Measurements from ENCODE around the gene MIEF1. TPM values are rescaled to one million over a fixed set of nuclear protein-coding genes. Genes with fewer than 3 reads are reported as not detected.

MIEF1 gene
- polyA plus RNA-seq, 1 of the 3 experiments (the other 2 are of a cell fraction): 7.5 TPM

- Histone ChIP-seq H3K4me3 (ENCODE audit: low read depth in 2 of 2, low read length in 1 of 2) (peak overlapping the region; percentile 23 to 30; a peak in 2 of 4 replicates), H3K4me1 (ENCODE audit: control insufficient read depth in 1 of 2, insufficient read depth in 2 of 2, low read depth in 1 of 2, low read length in 1 of 2) (no peaks in the 10 kb centered on the region; a peak in 1 of 4 replicates), H3K27ac (ENCODE audit: low read depth in 2 of 2, low read length in 1 of 2) (no peak overlapping the region), H3K36me3 (replicated peaks in 1 of 2; ENCODE audit: control insufficient read depth in 1 of 2, insufficient read depth in 2 of 2, low read length in 1 of 2) (no peaks in the 10 kb centered on the region), H3K4me2 (no peak overlapping the region), H3K9me2 (no peaks in the 10 kb centered on the region), H2AFZ (ENCODE audit: low read depth) (no peak overlapping the region), H3K9ac (no peak overlapping the region), H3K27me3 (ENCODE audit: insufficient read depth) (no peaks in the 10 kb centered on the region; the same call in 1 of the 2 replicates), H4K20me1 (ENCODE audit: insufficient read depth) (no peaks in the 10 kb centered on the region), H3F3A (replicated peaks; ENCODE audit: insufficient read depth) (no peaks in the 10 kb centered on the region), H3K9me3 (no peaks in the 10 kb centered on the region), H3K79me2 (ENCODE audit: insufficient read depth) (no peaks in the 10 kb centered on the region)
- WGBS (ENCODE audit: low lambda C conversion rate): 90% methylated on average over 2 of the region's 72 CpGs
- DNase-seq: peak; percentile 71
- ChIA-PET POLR2A (no interaction called here), CTCF (interaction anchor here (0.6 to 3.1 kb wide), 6 partner anchors 12 to 479 kb away, joined by 3 to 14 read pairs (median 5); no protein-coding TSS in a partner anchor)
- TF ChIP-seq CTCF (IDR thresholded peaks at IDR 0.05): peak; percentile 21; the same call in 1 of the 2 replicates
- peak; percentile 51 for TF ChIP-seq RAD21 (IDR thresholded peaks at IDR 0.05; ENCODE audit: low read length)
- TF ChIP-seq EZH2phosphoT487 (IDR thresholded peaks at IDR 0.05; ENCODE audit: borderline replicate concordance, low read depth): no peak
Observed at GRCh38 chr22:39556970-39557841, 55.1 kb downstream of the MIEF1 start.

GRCh38 chr22:39558254-39558727 is 56.2 kb downstream of the MIEF1 start:
- Histone ChIP-seq H2AFZ (ENCODE audit: low read depth) (no peak overlapping the region), H3K9me2 (no peaks in the 10 kb centered on the region), H3K9ac (no peak overlapping the region), H3K27ac (ENCODE audit: low read depth in 2 of 2, low read length in 1 of 2) (no peak overlapping the region), H3K4me1 (ENCODE audit: control insufficient read depth in 1 of 2, insufficient read depth in 2 of 2, low read depth in 1 of 2, low read length in 1 of 2) (no peaks in the 10 kb centered on the region; a peak in 1 of 4 replicates), H3F3A (replicated peaks; ENCODE audit: insufficient read depth) (no peaks in the 10 kb centered on the region), H3K4me2 (no peak overlapping the region), H3K4me3 (ENCODE audit: low read depth in 2 of 2, low read length in 1 of 2) (no peak overlapping the region), H3K27me3 (ENCODE audit: insufficient read depth) (no peaks in the 10 kb centered on the region; the same call in 1 of the 2 replicates), H4K20me1 (ENCODE audit: insufficient read depth) (no peaks in the 10 kb centered on the region), H3K36me3 (replicated peaks in 1 of 2; ENCODE audit: control insufficient read depth in 1 of 2, insufficient read depth in 2 of 2, low read length in 1 of 2) (no peaks in the 10 kb centered on the region), H3K79me2 (ENCODE audit: insufficient read depth) (no peaks in the 10 kb centered on the region), H3K9me3 (no peaks in the 10 kb centered on the region)
- DNase-seq: peak; percentile 41
- ChIA-PET POLR2A (interaction anchor here (0.6 kb wide), 1 partner anchor 325 kb away, joined by 4 read pairs; no protein-coding TSS in a partner anchor), CTCF (interaction anchor here (1.5 to 1.6 kb wide), 2 partner anchors 13 to 395 kb away, joined by 4 read pairs; no protein-coding TSS in a partner anchor)
- 10% methylated on average over 2 of the region's 34 CpGs for WGBS (ENCODE audit: low lambda C conversion rate)
- TF ChIP-seq SIN3A (IDR thresholded peaks at IDR 0.05; ENCODE audit: borderline replicate concordance, low read depth, low read length): no peak
- TF ChIP-seq SMC3 (IDR thresholded peaks at IDR 0.05; ENCODE audit: low read depth, low read length): no peak
- TF ChIP-seq FOSL2 (IDR thresholded peaks at IDR 0.05; ENCODE audit: borderline replicate concordance, low read depth): no peak
- no peak for TF ChIP-seq IRF3 (IDR thresholded peaks at IDR 0.05; ENCODE audit: low read depth, low read length)
- TF ChIP-seq GATA2 (CRISPR knock-in tag; IDR thresholded peaks at IDR 0.05): no peak
- no peak for TF ChIP-seq GABPA (IDR thresholded peaks at IDR 0.05; ENCODE audit: low read depth)
- no peak for TF ChIP-seq ZBTB33 (IDR thresholded peaks at IDR 0.05; ENCODE audit: borderline replicate concordance, low read depth)
- TF ChIP-seq USF1 (IDR thresholded peaks at IDR 0.05; ENCODE audit: borderline replicate concordance, low read depth): no peak
- no peak for TF ChIP-seq TAF1 (IDR thresholded peaks at IDR 0.05; ENCODE audit: borderline replicate concordance, low read depth, low read length)
- TF ChIP-seq NFIC (IDR thresholded peaks at IDR 0.05; ENCODE audit: borderline replicate concordance): no peak
- no peak for TF ChIP-seq TCF12 (IDR thresholded peaks at IDR 0.05)
- no peak for TF ChIP-seq RXRA (IDR thresholded peaks at IDR 0.05; ENCODE audit: borderline replicate concordance, low read depth)
- TF ChIP-seq MXI1 (IDR thresholded peaks at IDR 0.05; ENCODE audit: low read depth, low read length): no peak
- no peak for TF ChIP-seq CTCF (IDR thresholded peaks at IDR 0.05)
- no peak for TF ChIP-seq TEAD4 (IDR thresholded peaks at IDR 0.05; ENCODE audit: borderline replicate concordance, insufficient read depth)
